ENCODE data around the gene AOPEP. TPM values are rescaled to one million over a fixed set of nuclear protein-coding genes. Genes with fewer than 3 reads are reported as not detected.

The AOPEP gene
- total RNA-seq, 1 experiment from 2014 or later = 32.4 TPM

DNA sequence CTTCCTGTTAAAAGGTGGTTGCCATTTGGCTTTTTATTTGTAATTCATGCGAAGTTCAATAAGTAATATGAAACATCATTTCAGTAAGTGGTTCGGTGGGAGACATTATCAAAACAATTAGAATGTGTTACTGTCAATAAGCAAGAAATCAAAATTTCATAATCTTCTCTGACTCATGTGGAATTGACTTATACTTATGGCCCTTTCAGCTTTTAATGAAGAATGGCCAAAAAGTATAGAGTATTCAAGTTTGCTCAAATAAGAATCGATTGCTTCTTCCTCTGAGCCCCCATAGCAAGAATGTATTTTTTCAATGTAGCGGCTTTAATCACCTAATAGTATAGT is 174.5 kb downstream of the AOPEP start:
- TF ChIP-seq, protein P1, sequence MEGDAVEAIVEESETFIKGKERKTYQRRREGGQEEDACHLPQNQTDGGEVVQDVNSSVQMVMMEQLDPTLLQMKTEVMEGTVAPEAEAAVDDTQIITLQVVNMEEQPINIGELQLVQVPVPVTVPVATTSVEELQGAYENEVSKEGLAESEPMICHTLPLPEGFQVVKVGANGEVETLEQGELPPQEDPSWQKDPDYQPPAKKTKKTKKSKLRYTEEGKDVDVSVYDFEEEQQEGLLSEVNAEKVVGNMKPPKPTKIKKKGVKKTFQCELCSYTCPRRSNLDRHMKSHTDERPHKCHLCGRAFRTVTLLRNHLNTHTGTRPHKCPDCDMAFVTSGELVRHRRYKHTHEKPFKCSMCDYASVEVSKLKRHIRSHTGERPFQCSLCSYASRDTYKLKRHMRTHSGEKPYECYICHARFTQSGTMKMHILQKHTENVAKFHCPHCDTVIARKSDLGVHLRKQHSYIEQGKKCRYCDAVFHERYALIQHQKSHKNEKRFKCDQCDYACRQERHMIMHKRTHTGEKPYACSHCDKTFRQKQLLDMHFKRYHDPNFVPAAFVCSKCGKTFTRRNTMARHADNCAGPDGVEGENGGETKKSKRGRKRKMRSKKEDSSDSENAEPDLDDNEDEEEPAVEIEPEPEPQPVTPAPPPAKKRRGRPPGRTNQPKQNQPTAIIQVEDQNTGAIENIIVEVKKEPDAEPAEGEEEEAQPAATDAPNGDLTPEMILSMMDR (IDR thresholded peaks at IDR 0.05; ENCODE audit: unreplicated experiment) = no peak
- no peak for DNase-seq (ENCODE audit: unreplicated experiment)
- peaks cover 30% of the 10 kb centered on the region for H3K4me1 Mint-ChIP-seq (ENCODE audit: insufficient read depth, unreplicated experiment)
- CTCF ChIA-PET = interaction anchor here (0.7 to 1.3 kb wide), 3 partner anchors 100 to 116 kb away, joined by 3 to 4 read pairs (median 4); no protein-coding TSS in a partner anchor
- POLR2A ChIA-PET = interaction anchor here (0.6 to 6.4 kb wide), 23 partner anchors 10 to 122 kb away, joined by 3 to 55 read pairs (median 5); no protein-coding TSS in a partner anchor
- no peaks in the 10 kb centered on the region for H3K36me3 Mint-ChIP-seq (ENCODE audit: insufficient read depth, unreplicated experiment)
- intact Hi-C loops (cut with micrococcal nuclease) = no loop called here
- H3K27me3 Mint-ChIP-seq (ENCODE audit: insufficient read depth, unreplicated experiment) = no peaks in the 10 kb centered on the region
- H3K27ac Mint-ChIP-seq (ENCODE audit: low read depth, unreplicated experiment) = peak overlapping the region; percentile 97
- no TSS peak for BruUV-seq (replicated peaks)
- peak overlapping the region; percentile 64 for H3K4me3 Mint-ChIP-seq (ENCODE audit: unreplicated experiment)
- no peaks in the 10 kb centered on the region for H3K9me3 Mint-ChIP-seq (ENCODE audit: unreplicated experiment)

DNA sequence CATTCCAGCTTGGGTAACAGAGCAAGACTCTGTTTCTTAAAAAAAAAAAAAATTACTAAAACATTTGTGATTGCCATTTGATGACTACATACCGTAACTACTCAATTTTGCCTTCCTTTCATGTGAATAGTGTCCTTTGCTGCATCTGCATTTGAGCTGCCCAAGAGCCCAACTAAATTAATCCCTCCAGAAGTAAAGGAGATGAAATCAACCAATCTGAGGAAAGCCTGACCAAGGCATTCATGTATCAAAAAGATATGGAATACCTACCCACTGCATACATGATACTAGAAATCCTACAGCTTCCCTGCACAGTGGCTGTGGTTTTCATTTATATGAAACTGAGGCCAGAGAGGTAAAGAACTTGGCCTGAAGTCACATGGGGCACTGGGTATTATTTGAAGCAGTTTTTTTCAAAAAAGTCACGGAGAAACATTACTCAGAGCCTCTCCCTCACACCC is 177.5 kb downstream of the AOPEP start:
- intact Hi-C loops (cut with micrococcal nuclease) = no loop called here
- Mint-ChIP-seq H3K4me1 (ENCODE audit: insufficient read depth, unreplicated experiment) (peaks cover 30% of the 10 kb centered on the region), H3K27me3 (ENCODE audit: insufficient read depth, unreplicated experiment) (no peaks in the 10 kb centered on the region), H3K36me3 (ENCODE audit: insufficient read depth, unreplicated experiment) (no peaks in the 10 kb centered on the region), H3K9me3 (ENCODE audit: unreplicated experiment) (no peaks in the 10 kb centered on the region), H3K4me3 (ENCODE audit: unreplicated experiment) (no peak overlapping the region), H3K27ac (ENCODE audit: low read depth, unreplicated experiment) (no peak overlapping the region)
- ChIA-PET POLR2A (interaction anchor here (0.7 to 3.0 kb wide), 5 partner anchors 10 to 113 kb away, joined by 3 to 19 read pairs (median 4); no protein-coding TSS in a partner anchor), CTCF (interaction anchor here (0.9 to 1.3 kb wide), 3 partner anchors 10 to 103 kb away, joined by 3 to 7 read pairs (median 6); no protein-coding TSS in a partner anchor)
- DNase-seq (ENCODE audit: unreplicated experiment) = no peak
- TF ChIP-seq, protein P1 (IDR thresholded peaks at IDR 0.05; ENCODE audit: unreplicated experiment) = no peak
- no TSS peak for BruUV-seq (replicated peaks)

DNA sequence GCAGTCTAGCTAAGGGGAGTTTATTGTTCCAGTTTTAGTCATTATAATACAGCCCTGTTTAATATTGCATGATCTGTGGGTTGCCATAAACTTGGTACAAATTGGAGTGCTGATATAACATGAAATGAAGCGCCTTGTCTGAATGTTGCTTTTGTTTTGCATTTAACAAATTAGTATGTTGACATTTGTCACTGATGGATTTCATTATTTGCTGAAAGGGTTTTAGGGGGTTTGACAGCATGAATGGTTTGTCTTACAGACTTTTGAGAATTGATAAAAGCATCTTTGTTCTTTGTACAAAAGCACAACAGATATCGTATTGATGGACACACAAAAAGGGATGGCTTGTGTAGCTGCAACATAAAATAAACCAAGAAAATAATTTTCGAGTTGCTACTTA is 178.3 kb downstream of the AOPEP start:
- TF ChIP-seq, protein P1 (IDR thresholded peaks at IDR 0.05; ENCODE audit: unreplicated experiment) = no peak
- DNase-seq (ENCODE audit: unreplicated experiment) = no peak
- ChIA-PET POLR2A (interaction anchor here (1.2 to 3.0 kb wide), 4 partner anchors 9 to 100 kb away, joined by 3 to 19 read pairs (median 4); no protein-coding TSS in a partner anchor), CTCF (interaction anchor here (0.9 to 1.3 kb wide), 2 partner anchors 11 to 102 kb away, joined by 6 to 7 read pairs; no protein-coding TSS in a partner anchor)
- Mint-ChIP-seq H3K36me3 (ENCODE audit: insufficient read depth, unreplicated experiment) (no peaks in the 10 kb centered on the region), H3K27ac (ENCODE audit: low read depth, unreplicated experiment) (no peak overlapping the region), H3K27me3 (ENCODE audit: insufficient read depth, unreplicated experiment) (no peaks in the 10 kb centered on the region), H3K9me3 (ENCODE audit: unreplicated experiment) (no peaks in the 10 kb centered on the region), H3K4me1 (ENCODE audit: insufficient read depth, unreplicated experiment) (peaks cover 27% of the 10 kb centered on the region), H3K4me3 (ENCODE audit: unreplicated experiment) (no peak overlapping the region)
- no TSS peak for BruUV-seq (replicated peaks)
- intact Hi-C loops (cut with micrococcal nuclease) = no loop called here

DNA sequence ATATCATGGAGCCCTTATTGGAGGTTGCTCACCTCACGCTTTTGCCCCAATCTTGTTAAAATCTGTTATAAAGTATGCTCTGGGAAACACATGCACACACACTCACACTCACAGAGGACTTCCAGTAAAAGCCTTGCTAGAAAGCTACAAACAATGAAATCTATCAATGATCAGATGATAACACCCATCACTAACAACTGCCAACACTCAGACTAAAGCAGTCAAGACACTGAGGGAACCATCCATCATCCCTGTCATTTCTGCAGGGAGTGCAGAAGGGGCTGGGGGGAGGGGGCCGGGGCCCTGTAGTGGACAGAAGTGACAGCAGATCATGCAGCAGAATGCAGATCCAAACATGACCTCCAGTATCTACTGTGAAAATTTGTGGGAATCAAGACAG is 179.1 kb downstream of the AOPEP start:
- Mint-ChIP-seq H3K4me3 (ENCODE audit: unreplicated experiment) (no peak overlapping the region), H3K9me3 (ENCODE audit: unreplicated experiment) (no peaks in the 10 kb centered on the region), H3K27ac (ENCODE audit: low read depth, unreplicated experiment) (no peak overlapping the region), H3K4me1 (ENCODE audit: insufficient read depth, unreplicated experiment) (peaks cover 19% of the 10 kb centered on the region), H3K27me3 (ENCODE audit: insufficient read depth, unreplicated experiment) (no peaks in the 10 kb centered on the region), H3K36me3 (ENCODE audit: insufficient read depth, unreplicated experiment) (no peaks in the 10 kb centered on the region)
- DNase-seq (ENCODE audit: unreplicated experiment) = no peak
- CTCF ChIA-PET = interaction anchor here (0.8 to 1.0 kb wide), 2 partner anchors 8 to 11 kb away, joined by 3 read pairs; no protein-coding TSS in a partner anchor
- TF ChIP-seq, protein P1 (IDR thresholded peaks at IDR 0.05; ENCODE audit: unreplicated experiment) = no peak
- no TSS peak for BruUV-seq (replicated peaks)
- intact Hi-C loops (cut with micrococcal nuclease) = no loop called here
- POLR2A ChIA-PET = interaction anchor here (0.8 to 3.0 kb wide), 4 partner anchors 8 to 122 kb away, joined by 3 to 19 read pairs (median 4); no protein-coding TSS in a partner anchor

All from MCF 10A (cell line).